ENCODE data around the gene ATP6V1F.
A peak's percentile ranks its signal among the peaks of the same experiment; 100 is the strongest.

Gene ATP6V1F

GRCh38 chr7:128886391-128887168 lies 23.9 kb downstream of the ATP6V1F start:
- Mint-ChIP-seq H3K4me1 (peaks cover 0 to 4% of the 10 kb centered on the region in 2 donors), H3K36me3 (no peaks in the 10 kb centered on the region), H3K4me3 (no peak overlapping the region), H3K9me3 (no peaks in the 10 kb centered on the region), H3K27me3 (peaks cover 10 to 42% of the 10 kb centered on the region in 2 donors), H3K27ac (no peak overlapping the region)
- DNase-seq (no peak), ATAC-seq (replicated peaks) (no peak)

DNA sequence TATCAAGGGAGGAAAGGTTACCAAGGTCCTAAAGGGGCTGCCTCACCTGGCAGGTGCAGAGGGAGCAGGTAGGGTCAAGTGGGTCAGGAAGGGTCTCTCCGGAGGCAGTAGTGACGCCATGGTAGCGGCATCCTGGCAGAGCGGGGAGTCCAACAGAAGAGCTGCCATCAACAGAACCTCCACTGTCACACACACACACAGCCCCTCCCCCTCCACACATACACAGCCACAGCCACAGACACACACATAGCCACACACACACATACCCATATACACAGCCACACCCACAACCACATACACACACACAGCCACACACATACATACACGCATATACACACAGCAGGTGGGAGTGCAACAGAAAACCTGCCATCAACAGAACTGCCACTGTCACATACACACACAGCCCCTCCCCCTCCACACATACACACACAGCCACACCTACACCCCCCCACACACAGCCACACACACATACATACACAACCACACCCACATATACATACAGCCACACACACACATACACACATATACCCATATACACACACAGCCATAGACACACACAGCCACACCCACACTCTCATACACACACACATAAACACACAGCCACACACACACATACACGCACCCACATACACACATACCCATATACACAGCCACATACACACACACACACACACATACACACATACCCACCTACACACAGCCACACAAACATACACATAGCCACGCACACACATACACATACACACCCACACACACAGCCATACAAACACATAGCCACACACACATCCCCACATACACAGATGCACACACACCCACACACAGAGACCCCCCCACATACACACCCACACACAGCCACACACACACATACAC lies 24.7 kb downstream of the ATP6V1F start:
- H3K27me3 Mint-ChIP-seq = peaks cover 13 to 46% of the 10 kb centered on the region in 2 donors
- H3K4me1 Mint-ChIP-seq = peaks cover 0 to 6% of the 10 kb centered on the region in 2 donors
- H3K27ac Mint-ChIP-seq = no peak overlapping the region
- ATAC-seq (replicated peaks) (no peak), DNase-seq (no peak)
- H3K9me3 Mint-ChIP-seq = no peaks in the 10 kb centered on the region
- no peak overlapping the region for H3K4me3 Mint-ChIP-seq
- no peaks in the 10 kb centered on the region for H3K36me3 Mint-ChIP-seq

DNA sequence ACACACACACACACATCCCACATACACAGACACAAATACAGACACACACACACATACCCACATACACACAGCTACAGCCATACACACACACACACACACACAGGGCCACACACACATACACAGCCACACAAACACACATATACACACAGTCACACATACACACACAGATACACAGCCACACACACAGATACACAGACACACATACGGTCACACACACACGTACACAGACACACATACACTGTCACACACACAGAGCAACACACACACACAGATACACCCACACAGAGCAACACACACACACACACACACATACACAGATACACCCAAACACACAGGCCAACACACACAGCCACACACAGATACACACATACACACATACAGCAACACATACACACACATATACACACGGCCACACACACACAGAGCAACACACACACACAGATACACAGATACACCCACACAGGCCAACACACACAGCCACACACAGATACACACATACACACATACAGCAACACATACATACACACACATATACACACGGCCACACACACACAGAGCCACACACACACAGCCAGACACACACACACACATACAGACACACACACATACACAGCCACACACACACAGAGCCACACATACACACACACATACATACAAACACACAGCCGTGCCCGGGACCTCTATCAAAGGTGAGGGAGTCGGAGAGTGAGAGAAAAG lies 25.5 kb downstream of the ATP6V1F start:
- no peaks in the 10 kb centered on the region for H3K36me3 Mint-ChIP-seq
- peaks cover 0 to 6% of the 10 kb centered on the region in 2 donors for H3K4me1 Mint-ChIP-seq
- H3K27ac Mint-ChIP-seq = no peak overlapping the region
- ATAC-seq (replicated peaks) (no peak), DNase-seq (no peak)
- H3K9me3 Mint-ChIP-seq = no peaks in the 10 kb centered on the region
- H3K27me3 Mint-ChIP-seq = peaks cover 13 to 54% of the 10 kb centered on the region in 2 donors
- H3K4me3 Mint-ChIP-seq = no peak overlapping the region

DNA sequence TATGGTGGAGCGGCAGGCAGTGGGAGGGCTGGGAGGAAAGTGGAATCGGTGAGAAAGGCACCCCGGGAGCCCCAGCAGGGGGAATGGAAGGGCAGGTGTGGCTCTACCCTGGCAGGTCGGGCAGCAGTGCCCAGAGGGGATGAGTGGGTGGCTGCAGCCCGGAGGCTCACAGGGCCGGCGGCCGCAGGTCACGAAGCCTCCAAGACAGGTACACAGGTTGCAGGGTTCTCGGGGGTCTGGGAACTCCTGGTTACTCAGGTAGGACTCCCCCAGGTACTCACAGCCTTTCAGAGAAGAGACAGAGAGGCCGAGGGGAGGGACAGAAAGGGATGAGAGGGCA lies 26.1 kb downstream of the ATP6V1F start:
- H3K4me1 Mint-ChIP-seq = peaks cover 0 to 4% of the 10 kb centered on the region in 2 donors
- H3K9me3 Mint-ChIP-seq = no peaks in the 10 kb centered on the region
- H3K27ac Mint-ChIP-seq = no peak overlapping the region
- ATAC-seq (replicated peaks) (no peak), DNase-seq (no peak)
- H3K27me3 Mint-ChIP-seq = peaks cover 13 to 56% of the 10 kb centered on the region in 2 donors
- no peaks in the 10 kb centered on the region for H3K36me3 Mint-ChIP-seq
- H3K4me3 Mint-ChIP-seq = no peak overlapping the region

- DNase-seq (no peak), ATAC-seq (replicated peaks) (no peak)
- H3K36me3 Mint-ChIP-seq = no peaks in the 10 kb centered on the region
- H3K4me1 Mint-ChIP-seq = peaks cover 0 to 4% of the 10 kb centered on the region in 2 donors
- H3K27me3 Mint-ChIP-seq = peaks cover 13 to 56% of the 10 kb centered on the region in 2 donors
- no peaks in the 10 kb centered on the region for H3K9me3 Mint-ChIP-seq
- no peak overlapping the region for H3K4me3 Mint-ChIP-seq
- no peak overlapping the region for H3K27ac Mint-ChIP-seq
Measured at GRCh38 chr7:128889121-128889520, 26.5 kb downstream of the ATP6V1F start.

- DNase-seq (no peak), ATAC-seq (replicated peaks) (peak in 1 of 2 donors; percentile 39)
- Mint-ChIP-seq H3K27ac (no peak overlapping the region), H3K9me3 (no peaks in the 10 kb centered on the region), H3K36me3 (no peaks in the 10 kb centered on the region), H3K4me3 (peak overlapping the region; percentile 42 to 65), H3K4me1 (peaks cover 0 to 4% of the 10 kb centered on the region in 2 donors), H3K27me3 (peaks cover 13 to 42% of the 10 kb centered on the region in 2 donors)
Measured at GRCh38 chr7:128890306-128891109, 27.9 kb downstream of the ATP6V1F start.

GRCh38 chr7:128891110-128891941 lies 28.7 kb downstream of the ATP6V1F start:
- H3K4me1 Mint-ChIP-seq = peaks cover 0 to 4% of the 10 kb centered on the region in 2 donors
- H3K9me3 Mint-ChIP-seq = no peaks in the 10 kb centered on the region
- DNase-seq = no peak
- H3K27me3 Mint-ChIP-seq = peaks cover 8 to 35% of the 10 kb centered on the region in 2 donors
- peak overlapping the region in 1 of 2 donors; percentile 33 for H3K4me3 Mint-ChIP-seq
- no peak overlapping the region for H3K27ac Mint-ChIP-seq
- H3K36me3 Mint-ChIP-seq = no peaks in the 10 kb centered on the region
- peak; percentile 56 to 59 for ATAC-seq (replicated peaks)

GRCh38 chr7:128891942-128892269 lies 29.2 kb downstream of the ATP6V1F start:
- ATAC-seq (replicated peaks) (no peak), DNase-seq (no peak)
- Mint-ChIP-seq H3K9me3 (no peaks in the 10 kb centered on the region), H3K4me1 (peaks cover 0 to 4% of the 10 kb centered on the region in 2 donors), H3K36me3 (no peaks in the 10 kb centered on the region), H3K4me3 (no peak overlapping the region), H3K27ac (no peak overlapping the region), H3K27me3 (peaks cover 8 to 38% of the 10 kb centered on the region in 2 donors)

GRCh38 chr7:128892521-128893250 lies 30.0 kb downstream of the ATP6V1F start:
- H3K4me3 Mint-ChIP-seq = no peak overlapping the region
- H3K36me3 Mint-ChIP-seq = no peaks in the 10 kb centered on the region
- DNase-seq (no peak), ATAC-seq (replicated peaks) (no peak)
- no peak overlapping the region for H3K27ac Mint-ChIP-seq
- no peaks in the 10 kb centered on the region for H3K9me3 Mint-ChIP-seq
- peaks cover 0 to 4% of the 10 kb centered on the region in 2 donors for H3K4me1 Mint-ChIP-seq
- H3K27me3 Mint-ChIP-seq = peaks cover 8 to 41% of the 10 kb centered on the region in 2 donors

DNA sequence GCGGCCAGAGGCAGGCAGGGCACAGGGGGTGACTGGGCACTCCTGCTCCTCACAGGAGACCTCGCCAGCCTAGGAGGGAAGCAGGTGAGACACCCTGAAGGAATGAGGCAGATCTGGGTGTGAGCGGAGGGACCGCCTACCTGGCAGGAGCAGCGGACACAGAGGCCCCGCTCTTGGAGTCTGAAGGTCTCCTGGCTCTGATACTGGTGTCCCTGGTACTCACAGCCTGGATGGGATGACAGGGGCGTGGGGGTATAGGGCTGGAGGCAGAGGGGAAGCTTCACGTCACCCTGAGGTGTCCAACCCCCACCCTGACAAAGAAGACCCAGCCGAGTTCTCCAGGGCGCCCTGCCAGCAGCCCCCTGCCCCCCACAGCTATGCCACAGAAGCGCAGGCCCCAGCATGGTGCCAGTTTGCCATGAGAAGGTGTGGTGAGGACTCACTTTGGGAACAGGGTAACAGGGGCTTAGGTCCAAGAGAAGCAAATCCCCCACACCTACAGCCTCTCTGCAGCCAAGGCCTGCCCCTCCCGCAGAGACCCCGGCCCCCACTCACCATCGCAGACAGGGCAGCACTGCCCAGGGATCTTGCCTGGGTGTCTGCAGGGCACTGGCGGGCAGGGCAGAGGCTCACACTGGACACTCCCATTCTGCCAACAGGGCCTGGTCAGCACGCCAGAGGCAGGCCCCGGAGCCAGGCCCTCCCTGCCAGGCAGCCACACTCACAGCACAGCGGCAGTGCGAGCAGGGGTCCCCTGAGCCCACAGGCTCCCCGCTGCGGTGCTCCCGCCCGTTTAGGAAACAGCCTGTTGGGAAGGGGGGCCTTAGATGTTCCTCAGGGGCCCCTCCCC lies 30.8 kb downstream of the ATP6V1F start:
- no peak for ATAC-seq (replicated peaks)
- Mint-ChIP-seq H3K36me3 (peaks cover 2% of the 10 kb centered on the region in 2 donors), H3K27me3 (peaks cover 8 to 41% of the 10 kb centered on the region in 2 donors), H3K9me3 (peaks cover under 1 to 2% of the 10 kb centered on the region in 2 donors), H3K27ac (no peak overlapping the region), H3K4me1 (peaks cover 0 to 4% of the 10 kb centered on the region in 2 donors), H3K4me3 (no peak overlapping the region)
- no peak for DNase-seq

- Mint-ChIP-seq H3K36me3 (peaks cover 4% of the 10 kb centered on the region in 2 donors), H3K4me3 (no peak overlapping the region), H3K27me3 (peaks cover 8 to 41% of the 10 kb centered on the region in 2 donors), H3K9me3 (peaks cover 2 to 5% of the 10 kb centered on the region in 2 donors), H3K4me1 (peaks cover 0 to 4% of the 10 kb centered on the region in 2 donors), H3K27ac (no peak overlapping the region)
- no peak for DNase-seq
- no peak for ATAC-seq (replicated peaks)
Measured at GRCh38 chr7:128894101-128894440, 31.4 kb downstream of the ATP6V1F start.

DNA sequence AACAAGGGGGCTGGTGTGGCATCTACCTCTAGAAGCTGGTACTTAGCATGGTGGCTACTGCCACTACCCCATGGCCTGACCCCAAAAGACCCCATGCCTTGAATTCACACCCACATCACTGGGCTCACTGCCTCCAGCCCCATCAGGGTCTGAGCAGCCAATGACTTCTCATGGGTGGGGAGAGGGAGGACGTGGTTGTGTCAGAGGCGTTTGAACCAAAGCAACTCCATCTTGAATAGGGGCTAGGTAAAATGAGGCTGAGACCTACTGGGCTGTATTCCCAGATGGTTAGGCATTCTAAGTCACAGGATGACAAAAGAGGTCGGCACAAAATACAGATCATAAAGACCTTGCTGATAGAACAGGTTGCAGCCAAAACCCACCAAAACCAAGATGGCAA lies 32.7 kb downstream of the ATP6V1F start:
- H3K27me3 Mint-ChIP-seq = peaks cover 4 to 31% of the 10 kb centered on the region in 2 donors
- H3K4me3 Mint-ChIP-seq = no peak overlapping the region
- ATAC-seq (replicated peaks) (no peak), DNase-seq (no peak)
- H3K36me3 Mint-ChIP-seq = peaks cover 4% of the 10 kb centered on the region in 2 donors
- H3K4me1 Mint-ChIP-seq = peaks cover 0 to 2% of the 10 kb centered on the region in 2 donors
- H3K27ac Mint-ChIP-seq = no peak overlapping the region
- H3K9me3 Mint-ChIP-seq = peaks cover 2 to 5% of the 10 kb centered on the region in 2 donors
